Ovary (tissue), 9 donors: ENCODE results near the gene GUCY2D. TPM values are rescaled to one million over a fixed set of nuclear protein-coding genes. Genes with fewer than 3 reads are reported as not detected.

ENCODE experiments used
- DNase-seq, 5 donors: peaks; one replicate each; pipeline ENCODE4 v3.0.0-alpha.2; 2019 to 2020
- H3K27ac ChIP-seq, 2 donors: fragments of 200-600 bp; one replicate each; pipeline versions ENCODE4 v1.5.1 to v1.8.0; 2019 to 2022
- H3K27me3 ChIP-seq: fragments of 200-600 bp; one replicate; pipeline ENCODE4 v1.8.0; 2022
- H3K36me3 ChIP-seq: fragments of 200-600 bp; sonication (generic); one replicate; pipeline ENCODE4 v1.5.1; 2019
- H3K4me1 ChIP-seq: one replicate; pipeline ENCODE4 v1.8.1; 2013; ENCODE audit warnings: mild to moderate bottlenecking, moderate library complexity; ENCODE audit not compliant: insufficient read depth
- H3K4me3 ChIP-seq: fragments of 200-600 bp; sonication (generic); one replicate; pipeline ENCODE4 v1.5.1; 2017
- H3K9me3 ChIP-seq, 2 donors: fragments of 200-600 bp in 1 of 2; sonication (generic) in 1 of 2; one replicate each; pipeline versions ENCODE4 v1.5.1 to v1.8.1; 2013 to 2019; ENCODE audit warnings: mild to moderate bottlenecking in 1 of 2, moderate library complexity in 1 of 2
- EP300 ChIP-seq: sonication (generic); formaldehyde crosslinking; IDR thresholded peaks from one replicate; pipeline ENCODE4 v1.6.1; 2017; ENCODE audit warnings: antibody characterized with exemption
- POLR2A ChIP-seq: fragments of 450-650 bp; IDR thresholded peaks from one replicate; pipeline ENCODE4 v1.6.1; 2017; ENCODE audit warnings: antibody characterized with exemption, mild to moderate bottlenecking, moderate library complexity
- WGBS, 3 donors: extraction: QIAGEN DNeasy Blood & Tissue Kit in 1 of 3; methylation state at CpG; one replicate each; pipeline versions ENCODE4 v1.1.5 to v1.1.7; 2013 to 2017; 5-methylcytosine and 5-hydroxymethylcytosine counted together
- intact Hi-C, 4 donors: fragments of 100-400 bp; cut with DNase I; formaldehyde crosslinking; loops; one replicate each; pipeline versions ENCODE4 v1.11.0 to v1.15.1; 2022 to 2023
- polyA plus RNA-seq, 2 donors: library from polyadenylated mRNA; stranded (reverse); fragments of 200-250 nt in 1 of 2; fragments of 350-450 nt in 1 of 2; fragmentation: Illumina TruSeq in 1 of 2; extraction: RNeasy Lipid Tissue Mini Kit (QIAGEN cat#74804) in 1 of 2; gene quantifications; one replicate each; pipeline ENCODE4 v1.2.3, GENCODE V29; 2013 to 2014
- total RNA-seq, 7 donors: library from RNA; depleted of rRNA in 2 of 7; stranded (reverse); fragments of >200 nt in 2 of 7; fragmentation: NEBNext Ultra II Directional in 3 of 7; extraction: Animal tissue kit (Norgen Biotek cat#: 25700) in 3 of 7; gene quantifications; one replicate each; pipeline versions ENCODE4 v1.1.0 to v1.2.4, GENCODE V29; 2016 to 2023
- TF ChIP-seq, protein P1 (sequence below), 3 donors: fragments of 450-650 bp in 2 of 3; fragments of 200-600 bp in 1 of 3; IDR thresholded peaks; one replicate each; pipeline versions ENCODE4 v1.5.1 to v1.8.0; 2016 to 2022; ENCODE audit warnings: antibody characterized with exemption in 3 of 3, mild to moderate bottlenecking in 1 of 3
- donor health status: DM: no; HTN: no; CAD: no; lungs with moderate emphysema.
- donor health status: DM: no; HTN: no; CAD: no.
- donor health status: Bipolar disorder and iron deficiency.
- donor health status: DM: yes; HTN: yes; CAD: no.
- donor health status: DM: no; HTN: no; CAD: no.
- donor health status: DM: yes; HTN: yes; CAD: no.

Gene GUCY2D
- total and polyA plus RNA-seq, 9 donors = 0.05 to 0.42 (median 0.10) TPM; not detected in 6

DNA sequence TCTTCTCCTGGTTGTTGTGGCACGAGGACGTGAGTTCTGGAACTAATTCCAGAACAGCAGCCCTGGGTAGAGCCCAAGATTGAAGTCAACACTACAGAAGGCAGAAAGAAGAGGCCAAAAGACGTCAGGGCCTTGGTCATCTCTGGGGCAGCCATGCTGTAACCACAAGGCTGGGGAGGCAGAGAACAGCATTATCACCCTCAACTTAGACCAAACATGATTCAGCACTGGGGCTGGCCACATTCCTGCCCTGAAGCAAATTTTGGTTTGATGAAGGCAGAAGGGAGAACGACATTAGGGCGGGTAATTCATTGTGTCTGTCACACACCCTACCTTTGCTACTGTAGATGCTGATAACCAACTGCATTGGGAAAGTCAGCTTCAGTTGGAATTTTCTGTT lies 26.7 kb downstream of the GUCY2D start:
- no peak overlapping the region for H3K27ac ChIP-seq
- no peaks in the 10 kb centered on the region for H3K36me3 ChIP-seq
- H3K4me1 ChIP-seq = no peaks in the 10 kb centered on the region
- H3K27me3 ChIP-seq = no peaks in the 10 kb centered on the region
- no peaks in the 10 kb centered on the region for H3K9me3 ChIP-seq
- no peak for DNase-seq
- 56 to 67% (median 64%) methylated on average over 5 of the region's 5 CpGs for WGBS, 3 donors
- intact Hi-C loops = no loop called here
- TF ChIP-seq EP300 = no peak
- no peak for TF ChIP-seq POLR2A
- TF ChIP-seq, protein P1, sequence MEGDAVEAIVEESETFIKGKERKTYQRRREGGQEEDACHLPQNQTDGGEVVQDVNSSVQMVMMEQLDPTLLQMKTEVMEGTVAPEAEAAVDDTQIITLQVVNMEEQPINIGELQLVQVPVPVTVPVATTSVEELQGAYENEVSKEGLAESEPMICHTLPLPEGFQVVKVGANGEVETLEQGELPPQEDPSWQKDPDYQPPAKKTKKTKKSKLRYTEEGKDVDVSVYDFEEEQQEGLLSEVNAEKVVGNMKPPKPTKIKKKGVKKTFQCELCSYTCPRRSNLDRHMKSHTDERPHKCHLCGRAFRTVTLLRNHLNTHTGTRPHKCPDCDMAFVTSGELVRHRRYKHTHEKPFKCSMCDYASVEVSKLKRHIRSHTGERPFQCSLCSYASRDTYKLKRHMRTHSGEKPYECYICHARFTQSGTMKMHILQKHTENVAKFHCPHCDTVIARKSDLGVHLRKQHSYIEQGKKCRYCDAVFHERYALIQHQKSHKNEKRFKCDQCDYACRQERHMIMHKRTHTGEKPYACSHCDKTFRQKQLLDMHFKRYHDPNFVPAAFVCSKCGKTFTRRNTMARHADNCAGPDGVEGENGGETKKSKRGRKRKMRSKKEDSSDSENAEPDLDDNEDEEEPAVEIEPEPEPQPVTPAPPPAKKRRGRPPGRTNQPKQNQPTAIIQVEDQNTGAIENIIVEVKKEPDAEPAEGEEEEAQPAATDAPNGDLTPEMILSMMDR (IDR thresholded peaks at IDR 0.05) = no peak
- no peak overlapping the region for H3K4me3 ChIP-seq

GRCh38 chr17:8031261-8031661 lies 28.8 kb downstream of the GUCY2D start:
- H3K4me1 ChIP-seq = no peaks in the 10 kb centered on the region
- no peaks in the 10 kb centered on the region for H3K36me3 ChIP-seq
- no peaks in the 10 kb centered on the region for H3K9me3 ChIP-seq
- no peak overlapping the region for H3K27ac ChIP-seq
- no peak for TF ChIP-seq EP300
- TF ChIP-seq POLR2A = no peak
- TF ChIP-seq, protein P1 (IDR thresholded peaks at IDR 0.05) = no peak
- no peak for DNase-seq
- intact Hi-C loops = no loop called here
- no peak overlapping the region for H3K4me3 ChIP-seq
- 35 to 43% (median 38%) methylated on average over 6 of the region's 6 CpGs for WGBS, 3 donors
- no peaks in the 10 kb centered on the region for H3K27me3 ChIP-seq

- intact Hi-C loops = no loop called here
- H3K4me3 ChIP-seq = no peak overlapping the region
- TF ChIP-seq POLR2A (no peak), EP300 (no peak)
- TF ChIP-seq, protein P1 (IDR thresholded peaks at IDR 0.05) = no peak
- H3K27ac ChIP-seq = no peak overlapping the region
- WGBS, 3 donors = 69 to 93% (median 77%) methylated on average over 1 of the region's 1 CpG
- no peaks in the 10 kb centered on the region for H3K27me3 ChIP-seq
- no peak for DNase-seq
- H3K4me1 ChIP-seq = no peaks in the 10 kb centered on the region
- no peaks in the 10 kb centered on the region for H3K9me3 ChIP-seq
- no peaks in the 10 kb centered on the region for H3K36me3 ChIP-seq
These were observed 29.5 kb downstream of the GUCY2D start for GRCh38 chr17:8031950-8032349.

- H3K4me3 ChIP-seq = no peak overlapping the region
- TF ChIP-seq, protein P1 (IDR thresholded peaks at IDR 0.05) = no peak
- no peak for TF ChIP-seq EP300
- TF ChIP-seq POLR2A = no peak
- no peak for DNase-seq
- no peaks in the 10 kb centered on the region for H3K4me1 ChIP-seq
- 80 to 86% (median 81%) methylated on average over 2 of the region's 2 CpGs for WGBS, 3 donors
- no peak overlapping the region for H3K27ac ChIP-seq
- intact Hi-C loops = no loop called here
- no peaks in the 10 kb centered on the region for H3K36me3 ChIP-seq
- H3K27me3 ChIP-seq = no peaks in the 10 kb centered on the region
- no peaks in the 10 kb centered on the region for H3K9me3 ChIP-seq
These were observed 30.0 kb downstream of the GUCY2D start for GRCh38 chr17:8032442-8032841.
